IMR-90 (cell line): ENCODE data around the gene DOHH.

Source experiments
- CEBPB ChIP-seq: IDR thresholded peaks from 2 replicates; pipeline ENCODE4 v1.6.1; 2012; ENCODE audit warnings: low read depth, low read length, improper control_type of control experiment
- POLR2A ChIP-seq: IDR thresholded peaks from 2 replicates; pipeline ENCODE4 v1.6.1; 2012; ENCODE audit warnings: mild to moderate bottlenecking, low read depth, low read length
- TF ChIP-seq, protein P1 (sequence below): conservative IDR thresholded peaks from 2 replicates; pipeline ENCODE4 v1.5.1; 2012; ENCODE audit warnings: mild to moderate bottlenecking, low read depth, low read length, improper control_type of control experiment
- TF ChIP-seq, protein P2 (sequence below): fragments of 150-350 bp; IDR thresholded peaks from 2 replicates; pipeline ENCODE4 v1.6.1; 2016; ENCODE audit warnings: low read depth, mild to moderate bottlenecking, low read length, moderate library complexity, borderline replicate concordance

DNA sequence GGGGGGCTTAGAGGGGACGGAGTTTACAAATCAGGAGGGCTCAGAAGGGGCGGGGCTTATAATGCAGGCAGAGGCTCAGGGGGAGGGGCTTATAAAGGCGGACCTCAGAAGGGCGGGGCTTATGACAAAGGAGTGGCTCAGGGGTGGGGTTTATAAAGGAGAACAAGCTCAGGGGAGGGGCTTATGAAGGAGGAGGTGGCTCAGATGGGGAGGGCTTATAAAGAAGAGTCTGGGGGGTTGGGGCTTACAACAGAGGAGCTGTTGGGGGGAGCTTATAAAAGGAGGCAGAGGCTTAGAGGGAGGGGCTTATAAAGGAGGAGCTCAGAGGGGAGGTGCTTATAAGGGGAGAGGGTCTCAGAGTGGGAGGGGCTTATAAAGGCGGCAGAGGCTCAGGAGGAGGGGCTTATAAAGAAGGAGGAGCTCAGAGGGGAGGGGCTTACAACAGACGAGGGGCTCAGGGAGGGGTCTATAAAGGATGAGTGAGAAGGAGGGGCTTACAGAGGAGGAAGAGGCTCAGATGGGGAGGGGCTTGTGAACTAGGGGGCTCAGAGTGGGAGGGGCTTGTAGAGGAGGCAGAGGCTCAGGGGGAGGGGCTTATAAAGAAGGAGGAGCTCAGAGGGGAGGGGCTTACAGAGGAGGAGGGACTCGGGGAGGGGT lies 21.2 kb downstream of the DOHH start:
- TF ChIP-seq, protein P1, sequence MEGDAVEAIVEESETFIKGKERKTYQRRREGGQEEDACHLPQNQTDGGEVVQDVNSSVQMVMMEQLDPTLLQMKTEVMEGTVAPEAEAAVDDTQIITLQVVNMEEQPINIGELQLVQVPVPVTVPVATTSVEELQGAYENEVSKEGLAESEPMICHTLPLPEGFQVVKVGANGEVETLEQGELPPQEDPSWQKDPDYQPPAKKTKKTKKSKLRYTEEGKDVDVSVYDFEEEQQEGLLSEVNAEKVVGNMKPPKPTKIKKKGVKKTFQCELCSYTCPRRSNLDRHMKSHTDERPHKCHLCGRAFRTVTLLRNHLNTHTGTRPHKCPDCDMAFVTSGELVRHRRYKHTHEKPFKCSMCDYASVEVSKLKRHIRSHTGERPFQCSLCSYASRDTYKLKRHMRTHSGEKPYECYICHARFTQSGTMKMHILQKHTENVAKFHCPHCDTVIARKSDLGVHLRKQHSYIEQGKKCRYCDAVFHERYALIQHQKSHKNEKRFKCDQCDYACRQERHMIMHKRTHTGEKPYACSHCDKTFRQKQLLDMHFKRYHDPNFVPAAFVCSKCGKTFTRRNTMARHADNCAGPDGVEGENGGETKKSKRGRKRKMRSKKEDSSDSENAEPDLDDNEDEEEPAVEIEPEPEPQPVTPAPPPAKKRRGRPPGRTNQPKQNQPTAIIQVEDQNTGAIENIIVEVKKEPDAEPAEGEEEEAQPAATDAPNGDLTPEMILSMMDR: no peak
- TF ChIP-seq CEBPB: no peak
- no peak for TF ChIP-seq POLR2A
- TF ChIP-seq, protein P2, sequence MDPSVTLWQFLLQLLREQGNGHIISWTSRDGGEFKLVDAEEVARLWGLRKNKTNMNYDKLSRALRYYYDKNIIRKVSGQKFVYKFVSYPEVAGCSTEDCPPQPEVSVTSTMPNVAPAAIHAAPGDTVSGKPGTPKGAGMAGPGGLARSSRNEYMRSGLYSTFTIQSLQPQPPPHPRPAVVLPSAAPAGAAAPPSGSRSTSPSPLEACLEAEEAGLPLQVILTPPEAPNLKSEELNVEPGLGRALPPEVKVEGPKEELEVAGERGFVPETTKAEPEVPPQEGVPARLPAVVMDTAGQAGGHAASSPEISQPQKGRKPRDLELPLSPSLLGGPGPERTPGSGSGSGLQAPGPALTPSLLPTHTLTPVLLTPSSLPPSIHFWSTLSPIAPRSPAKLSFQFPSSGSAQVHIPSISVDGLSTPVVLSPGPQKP: no peak
